HEK293 (cell line): Measurements from ENCODE around the gene KLHDC8B.

Experiments used
- BCL11B ChIP-seq: fragments of 450-650 bp; formaldehyde crosslinking; IDR thresholded peaks from 2 replicates; pipeline ENCODE4 v1.5.1; 2016; ENCODE audit warnings: low read depth, missing biosample characterization, missing genetic modification characterization
- GLIS1 ChIP-seq: fragments of 450-650 bp; formaldehyde crosslinking; IDR thresholded peaks from 2 replicates; pipeline ENCODE4 v1.5.1; 2016; ENCODE audit warnings: missing biosample characterization, missing genetic modification characterization
- TRIM28 ChIP-seq: IDR thresholded peaks from 2 replicates; pipeline ENCODE4 v1.6.1; 2011; ENCODE audit warnings: low read length, control low read depth, borderline replicate concordance
- ZNF10 ChIP-seq: fragments of 450-650 bp; formaldehyde crosslinking; IDR thresholded peaks from 2 replicates; pipeline ENCODE4 v1.5.1; 2017; ENCODE audit warnings: missing biosample characterization, missing genetic modification characterization
- TF ChIP-seq, protein P1 (sequence below): fragments of 450-650 bp; formaldehyde crosslinking; IDR thresholded peaks from 2 replicates; pipeline ENCODE4 v1.5.1; 2016; ENCODE audit warnings: missing biosample characterization, missing genetic modification characterization
- TF ChIP-seq, protein P2 (sequence below): IDR thresholded peaks from 2 replicates; pipeline ENCODE4 v1.6.1; 2011; ENCODE audit warnings: mild to moderate bottlenecking, low read depth, low read length, borderline replicate concordance

- TF ChIP-seq GLIS1 (tag by site-specific recombination) (no peak), BCL11B (tag by site-specific recombination) (no peak), TRIM28 (no peak), ZNF10 (tag by site-specific recombination) (no peak)
- TF ChIP-seq, protein P1, sequence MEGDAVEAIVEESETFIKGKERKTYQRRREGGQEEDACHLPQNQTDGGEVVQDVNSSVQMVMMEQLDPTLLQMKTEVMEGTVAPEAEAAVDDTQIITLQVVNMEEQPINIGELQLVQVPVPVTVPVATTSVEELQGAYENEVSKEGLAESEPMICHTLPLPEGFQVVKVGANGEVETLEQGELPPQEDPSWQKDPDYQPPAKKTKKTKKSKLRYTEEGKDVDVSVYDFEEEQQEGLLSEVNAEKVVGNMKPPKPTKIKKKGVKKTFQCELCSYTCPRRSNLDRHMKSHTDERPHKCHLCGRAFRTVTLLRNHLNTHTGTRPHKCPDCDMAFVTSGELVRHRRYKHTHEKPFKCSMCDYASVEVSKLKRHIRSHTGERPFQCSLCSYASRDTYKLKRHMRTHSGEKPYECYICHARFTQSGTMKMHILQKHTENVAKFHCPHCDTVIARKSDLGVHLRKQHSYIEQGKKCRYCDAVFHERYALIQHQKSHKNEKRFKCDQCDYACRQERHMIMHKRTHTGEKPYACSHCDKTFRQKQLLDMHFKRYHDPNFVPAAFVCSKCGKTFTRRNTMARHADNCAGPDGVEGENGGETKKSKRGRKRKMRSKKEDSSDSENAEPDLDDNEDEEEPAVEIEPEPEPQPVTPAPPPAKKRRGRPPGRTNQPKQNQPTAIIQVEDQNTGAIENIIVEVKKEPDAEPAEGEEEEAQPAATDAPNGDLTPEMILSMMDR (tag by site-specific recombination): no peak
- TF ChIP-seq, protein P2, sequence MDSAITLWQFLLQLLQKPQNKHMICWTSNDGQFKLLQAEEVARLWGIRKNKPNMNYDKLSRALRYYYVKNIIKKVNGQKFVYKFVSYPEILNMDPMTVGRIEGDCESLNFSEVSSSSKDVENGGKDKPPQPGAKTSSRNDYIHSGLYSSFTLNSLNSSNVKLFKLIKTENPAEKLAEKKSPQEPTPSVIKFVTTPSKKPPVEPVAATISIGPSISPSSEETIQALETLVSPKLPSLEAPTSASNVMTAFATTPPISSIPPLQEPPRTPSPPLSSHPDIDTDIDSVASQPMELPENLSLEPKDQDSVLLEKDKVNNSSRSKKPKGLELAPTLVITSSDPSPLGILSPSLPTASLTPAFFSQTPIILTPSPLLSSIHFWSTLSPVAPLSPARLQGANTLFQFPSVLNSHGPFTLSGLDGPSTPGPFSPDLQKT: no peak
These were observed 46.5 kb downstream of the KLHDC8B start for GRCh38 chr3:49217688-49218470.
